ENCODE results near the gene PROB1. TPM values are rescaled to one million over a fixed set of nuclear protein-coding genes. Genes with fewer than 3 reads are reported as not detected.

PROB1 gene
- total and polyA plus RNA-seq, 9 of the 15 experiments (the other 6 are each of a cell fraction or from before 2014, with no cell fraction given) = 0.01 to 1.8 (median 0.47) TPM

GRCh38 chr5:139385061-139386049, 9.5 kb downstream of the PROB1 start (continued):
- TF ChIP-seq, protein P1, sequence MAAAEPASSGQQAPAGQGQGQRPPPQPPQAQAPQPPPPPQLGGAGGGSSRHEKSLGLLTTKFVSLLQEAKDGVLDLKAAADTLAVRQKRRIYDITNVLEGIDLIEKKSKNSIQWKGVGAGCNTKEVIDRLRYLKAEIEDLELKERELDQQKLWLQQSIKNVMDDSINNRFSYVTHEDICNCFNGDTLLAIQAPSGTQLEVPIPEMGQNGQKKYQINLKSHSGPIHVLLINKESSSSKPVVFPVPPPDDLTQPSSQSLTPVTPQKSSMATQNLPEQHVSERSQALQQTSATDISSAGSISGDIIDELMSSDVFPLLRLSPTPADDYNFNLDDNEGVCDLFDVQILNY (CRISPR knock-in tag; IDR thresholded peaks at IDR 0.05) = no peak
- TF ChIP-seq SMARCA5 (IDR thresholded peaks at IDR 0.05) = no peak
- no peak for TF ChIP-seq ID3 (CRISPR knock-in tag; IDR thresholded peaks at IDR 0.05)
- no peak for TF ChIP-seq ID3 (tag; IDR thresholded peaks at IDR 0.05)
- TF ChIP-seq ZNF707 (CRISPR knock-in tag; conservative IDR thresholded peaks at IDR 0.05) = no peak
- TF ChIP-seq, protein P2, sequence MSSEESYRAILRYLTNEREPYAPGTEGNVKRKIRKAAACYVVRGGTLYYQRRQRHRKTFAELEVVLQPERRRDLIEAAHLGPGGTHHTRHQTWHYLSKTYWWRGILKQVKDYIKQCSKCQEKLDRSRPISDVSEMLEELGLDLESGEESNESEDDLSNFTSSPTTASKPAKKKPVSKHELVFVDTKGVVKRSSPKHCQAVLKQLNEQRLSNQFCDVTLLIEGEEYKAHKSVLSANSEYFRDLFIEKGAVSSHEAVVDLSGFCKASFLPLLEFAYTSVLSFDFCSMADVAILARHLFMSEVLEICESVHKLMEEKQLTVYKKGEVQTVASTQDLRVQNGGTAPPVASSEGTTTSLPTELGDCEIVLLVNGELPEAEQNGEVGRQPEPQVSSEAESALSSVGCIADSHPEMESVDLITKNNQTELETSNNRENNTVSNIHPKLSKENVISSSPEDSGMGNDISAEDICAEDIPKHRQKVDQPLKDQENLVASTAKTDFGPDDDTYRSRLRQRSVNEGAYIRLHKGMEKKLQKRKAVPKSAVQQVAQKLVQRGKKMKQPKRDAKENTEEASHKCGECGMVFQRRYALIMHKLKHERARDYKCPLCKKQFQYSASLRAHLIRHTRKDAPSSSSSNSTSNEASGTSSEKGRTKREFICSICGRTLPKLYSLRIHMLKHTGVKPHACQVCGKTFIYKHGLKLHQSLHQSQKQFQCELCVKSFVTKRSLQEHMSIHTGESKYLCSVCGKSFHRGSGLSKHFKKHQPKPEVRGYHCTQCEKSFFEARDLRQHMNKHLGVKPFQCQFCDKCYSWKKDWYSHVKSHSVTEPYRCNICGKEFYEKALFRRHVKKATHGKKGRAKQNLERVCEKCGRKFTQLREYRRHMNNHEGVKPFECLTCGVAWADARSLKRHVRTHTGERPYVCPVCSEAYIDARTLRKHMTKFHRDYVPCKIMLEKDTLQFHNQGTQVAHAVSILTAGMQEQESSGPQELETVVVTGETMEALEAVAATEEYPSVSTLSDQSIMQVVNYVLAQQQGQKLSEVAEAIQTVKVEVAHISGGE (CRISPR knock-in tag; IDR thresholded peaks at IDR 0.05) = 0 out of 6 replicates have a peak, but pooled peaks of 1 of the 3 experiments have one; percentile 11
- no peak for TF ChIP-seq ZNF274 (IDR thresholded peaks at IDR 0.05; ENCODE audit: borderline replicate concordance, low read depth, low read length)
- no peak for TF ChIP-seq CHCHD3 (CRISPR knock-in tag; IDR thresholded peaks at IDR 0.05)
- TF ChIP-seq ETV5 (CRISPR knock-in tag; IDR thresholded peaks at IDR 0.05; ENCODE audit: low read depth) = no peak
- no peak for TF ChIP-seq ZNF212 (CRISPR knock-in tag; IDR thresholded peaks at IDR 0.05)
- peak in 1 of 2 experiments; percentile 44; a peak in 1 of 4 replicates for TF ChIP-seq ARNT (IDR thresholded peaks at IDR 0.05)
- no peak for TF ChIP-seq TCFL5 (CRISPR knock-in tag; conservative IDR thresholded peaks at IDR 0.05)
- TF ChIP-seq, protein P3, sequence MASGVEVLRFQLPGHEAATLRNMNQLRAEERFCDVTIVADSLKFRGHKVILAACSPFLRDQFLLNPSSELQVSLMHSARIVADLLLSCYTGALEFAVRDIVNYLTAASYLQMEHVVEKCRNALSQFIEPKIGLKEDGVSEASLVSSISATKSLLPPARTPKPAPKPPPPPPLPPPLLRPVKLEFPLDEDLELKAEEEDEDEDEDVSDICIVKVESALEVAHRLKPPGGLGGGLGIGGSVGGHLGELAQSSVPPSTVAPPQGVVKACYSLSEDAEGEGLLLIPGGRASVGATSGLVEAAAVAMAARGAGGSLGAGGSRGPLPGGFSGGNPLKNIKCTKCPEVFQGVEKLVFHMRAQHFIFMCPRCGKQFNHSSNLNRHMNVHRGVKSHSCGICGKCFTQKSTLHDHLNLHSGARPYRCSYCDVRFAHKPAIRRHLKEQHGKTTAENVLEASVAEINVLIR (CRISPR knock-in tag; IDR thresholded peaks at IDR 0.05) = no peak
- TF ChIP-seq ZNF431 (CRISPR knock-in tag; IDR thresholded peaks at IDR 0.05) = no peak
- TF ChIP-seq ZNF3 (CRISPR knock-in tag; IDR thresholded peaks at IDR 0.05) = no peak
- TF ChIP-seq, protein P4, sequence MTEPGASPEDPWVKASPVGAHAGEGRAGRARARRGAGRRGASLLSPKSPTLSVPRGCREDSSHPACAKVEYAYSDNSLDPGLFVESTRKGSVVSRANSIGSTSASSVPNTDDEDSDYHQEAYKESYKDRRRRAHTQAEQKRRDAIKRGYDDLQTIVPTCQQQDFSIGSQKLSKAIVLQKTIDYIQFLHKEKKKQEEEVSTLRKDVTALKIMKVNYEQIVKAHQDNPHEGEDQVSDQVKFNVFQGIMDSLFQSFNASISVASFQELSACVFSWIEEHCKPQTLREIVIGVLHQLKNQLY (CRISPR knock-in tag; conservative IDR thresholded peaks at IDR 0.05) = no peak
- TF ChIP-seq LEF1 (IDR thresholded peaks at IDR 0.05) = no peak
- 0 out of 2 replicates have a peak, but pooled peaks have one; percentile 26 for TF ChIP-seq KAT7 (CRISPR knock-in tag; IDR thresholded peaks at IDR 0.05; ENCODE audit: borderline replicate concordance)
- 0 out of 2 replicates have a peak, but pooled peaks have one; percentile 39 for TF ChIP-seq SMARCA4 (IDR thresholded peaks at IDR 0.05)
- no peak for TF ChIP-seq RBM14 (IDR thresholded peaks at IDR 0.05; ENCODE audit: borderline replicate concordance, insufficient read depth, low read depth, low read length)
- TF ChIP-seq ELF2 (CRISPR knock-in tag; IDR thresholded peaks at IDR 0.05) = no peak
